Neural cell (in vitro differentiated cells): ENCODE results near the gene JAZF1. TPM values are rescaled to one million over a fixed set of nuclear protein-coding genes. Genes with fewer than 3 reads are reported as not detected.

Experiments
- H2AFZ ChIP-seq: fragments of 200-600, 300-800 bp; sonication (generic), shearing (Covaris generic); 2 replicates; pipeline ENCODE4 v1.6.0; 2014; ENCODE audit warnings: low read depth, mild to moderate bottlenecking, antibody characterized with exemption, low read length, moderate library complexity
- H3F3A ChIP-seq: fragments of 200-600 bp; shearing (Covaris generic); 2 replicates; pipeline ENCODE4 v1.6.1; 2016; ENCODE audit warnings: mild to moderate bottlenecking, moderate library complexity, mixed read lengths, antibody characterized with exemption, low read length; ENCODE audit not compliant: insufficient read depth, poor library complexity, severe bottlenecking
- H3K27ac ChIP-seq: fragments of 200-600, 300-800 bp; sonication (generic), shearing (Covaris generic); 2 replicates; pipeline ENCODE4 v1.5.1; 2014; ENCODE audit warnings: mild to moderate bottlenecking, low read length, moderate library complexity
- H3K27me3 ChIP-seq: fragments of 300-800, 200-600 bp; sonication (generic), shearing (Covaris generic); 2 replicates; pipeline ENCODE4 v1.6.0; 2014; ENCODE audit warnings: mild to moderate bottlenecking, low read depth, low read length, moderate library complexity; ENCODE audit not compliant: insufficient read depth
- H3K36me3 ChIP-seq: fragments of 300-800, 200-600 bp; sonication (generic), shearing (Covaris generic); 2 replicates; pipeline ENCODE4 v1.5.1; 2014; ENCODE audit warnings: mild to moderate bottlenecking, antibody characterized with exemption, low read length, moderate library complexity; ENCODE audit not compliant: insufficient read depth
- H3K4me2 ChIP-seq: fragments of 300-800, 200-600 bp; sonication (generic), shearing (Covaris generic); 2 replicates; pipeline ENCODE4 v1.6.0; 2014; ENCODE audit warnings: mild to moderate bottlenecking, low read length
- H3K4me3 ChIP-seq: fragments of 300-800, 200-600 bp; sonication (generic), shearing (Covaris generic); 2 replicates; pipeline ENCODE4 v1.5.1; 2014; ENCODE audit warnings: mild to moderate bottlenecking, low read length, moderate library complexity
- H3K79me2 ChIP-seq: fragments of 200-600 bp; shearing (Covaris generic); replicated peaks from 2 replicates; pipeline ENCODE4 v1.6.0; 2014; ENCODE audit warnings: mild to moderate bottlenecking, low read length, moderate library complexity; ENCODE audit not compliant: insufficient read depth
- H3K9ac ChIP-seq: fragments of 300-800, 200-600 bp; sonication (generic), shearing (Covaris generic); 2 replicates; pipeline ENCODE4 v1.6.1; 2016; ENCODE audit warnings: mild to moderate bottlenecking, low read length, mixed read lengths
- H3K9me2 ChIP-seq: fragments of 200-600 bp; shearing (Covaris generic); 2 replicates; pipeline ENCODE4 v1.6.1; 2016; ENCODE audit warnings: mild to moderate bottlenecking, low read length, mixed read lengths; ENCODE audit not compliant: insufficient read depth
- H3K9me3 ChIP-seq: fragments of 200-600, 300-800 bp; sonication (generic), shearing (Covaris generic); 2 replicates; pipeline ENCODE4 v1.6.1; 2016; ENCODE audit warnings: mild to moderate bottlenecking, mixed run types, low read length, moderate library complexity, mixed read lengths
- H4K20me1 ChIP-seq: fragments of 200-600 bp; shearing (Covaris generic); 2 replicates; pipeline ENCODE4 v1.6.1; 2016; ENCODE audit warnings: mild to moderate bottlenecking, mixed run types; ENCODE audit not compliant: insufficient read depth
- EP300 ChIP-seq: fragments of 450-650 bp; conservative IDR thresholded peaks from 2 replicates; pipeline ENCODE4 v1.6.1; 2014; ENCODE audit warnings: antibody characterized with exemption, mild to moderate bottlenecking, moderate library complexity; ENCODE audit not compliant: poor library complexity, severe bottlenecking
- EZH2 ChIP-seq: fragments of 200-600, 300-800 bp; shearing (Covaris generic), sonication (generic); IDR thresholded peaks from 2 replicates; pipeline ENCODE4 v1.6.1; 2014; ENCODE audit warnings: antibody characterized with exemption, low read length, borderline replicate concordance, mild to moderate bottlenecking; ENCODE audit not compliant: insufficient read depth, poor library complexity, severe bottlenecking
- MXI1 ChIP-seq: fragments of 450-650 bp; conservative IDR thresholded peaks from 2 replicates; pipeline ENCODE4 v1.6.1; 2014; ENCODE audit warnings: antibody characterized with exemption, mild to moderate bottlenecking; ENCODE audit not compliant: poor library complexity, severe bottlenecking
- POLR2AphosphoS5 ChIP-seq: IDR thresholded peaks from 2 replicates; pipeline ENCODE4 v1.6.1; 2012
- RAD21 ChIP-seq: fragments of 450-650 bp; conservative IDR thresholded peaks from 2 replicates; pipeline ENCODE4 v1.6.1; 2014; ENCODE audit warnings: antibody characterized with exemption, mild to moderate bottlenecking, moderate library complexity
- SMC3 ChIP-seq: fragments of 450-650 bp; conservative IDR thresholded peaks from 2 replicates; pipeline ENCODE4 v1.6.1; 2014; ENCODE audit warnings: antibody characterized with exemption, mild to moderate bottlenecking, moderate library complexity; ENCODE audit not compliant: poor library complexity
- TAF1 ChIP-seq: IDR thresholded peaks from 2 replicates; pipeline ENCODE4 v1.6.1; 2012; ENCODE audit warnings: low read depth
- polyA plus RNA-seq: library from polyadenylated mRNA; depleted of rRNA; stranded (reverse); fragments of >200 nt; gene quantifications from 2 replicates; pipeline ENCODE4 v1.2.3, GENCODE V29; 2014
- TF ChIP-seq, protein P1 (sequence below): fragments of 450-650 bp; IDR thresholded peaks from 2 replicates; pipeline ENCODE4 v1.5.1; 2014; ENCODE audit warnings: antibody characterized with exemption, mild to moderate bottlenecking, moderate library complexity; ENCODE audit not compliant: poor library complexity, severe bottlenecking
- TF ChIP-seq, protein P2 (sequence below): IDR thresholded peaks from 2 replicates; pipeline ENCODE4 v1.6.1; 2012; ENCODE audit warnings: borderline replicate concordance

Gene JAZF1
- polyA plus RNA-seq, 1 donor from 2014 or later, result 29.5 TPM

DNA sequence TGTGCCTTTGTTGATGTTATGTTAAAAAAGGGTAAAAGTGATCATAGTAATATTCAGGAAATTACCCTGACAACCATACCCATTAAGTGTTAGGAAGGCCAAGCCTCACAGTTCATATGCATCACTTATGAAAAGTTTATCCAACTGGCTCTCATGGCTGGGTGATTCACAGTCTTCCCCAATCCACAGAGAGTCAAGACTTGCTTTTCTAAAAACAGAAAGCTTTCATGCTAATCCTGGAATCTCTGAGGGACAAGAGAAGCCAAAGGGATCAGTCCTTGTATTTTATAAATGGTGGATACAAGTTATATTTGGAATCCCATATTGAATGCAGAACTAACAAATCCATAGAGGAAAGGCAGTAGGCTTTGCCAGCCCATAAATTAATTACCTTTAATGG lies 218.3 kb downstream of the JAZF1 start:
- H3K27ac ChIP-seq, result no peak overlapping the region

DNA sequence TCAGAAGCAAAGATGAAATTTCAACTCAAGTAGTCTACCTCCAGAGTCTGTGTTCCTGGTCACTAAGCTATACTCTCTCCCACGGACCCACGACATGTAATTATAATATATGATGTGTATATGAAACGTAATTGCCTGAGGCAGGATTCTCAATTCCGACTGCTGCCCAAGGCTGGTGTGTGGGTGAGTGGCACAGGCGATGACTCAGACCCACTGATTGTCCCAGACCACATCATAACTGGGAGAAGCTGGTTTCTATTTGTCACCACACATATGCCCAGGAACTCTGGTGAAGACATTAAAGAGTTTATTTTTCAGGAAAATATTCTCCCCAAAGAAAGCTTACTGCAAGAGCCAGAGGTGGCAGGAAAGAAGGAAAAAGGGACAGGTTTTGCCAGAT lies 219.3 kb downstream of the JAZF1 start:
- no peaks in the 10 kb centered on the region for H3K9me2 ChIP-seq
- H3K36me3 ChIP-seq, result no peaks in the 10 kb centered on the region
- H3F3A ChIP-seq, result no peaks in the 10 kb centered on the region
- no peaks in the 10 kb centered on the region for H3K79me2 ChIP-seq
- no peak overlapping the region for H3K4me3 ChIP-seq
- no peak overlapping the region for H3K27ac ChIP-seq
- H2AFZ ChIP-seq, result no peak overlapping the region
- H3K4me2 ChIP-seq, result no peak overlapping the region
- TF ChIP-seq EP300 (no peak), POLR2AphosphoS5 (no peak), SMC3 (no peak), EZH2 (no peak), MXI1 (no peak), RAD21 (no peak), TAF1 (no peak)
- TF ChIP-seq, protein P1, sequence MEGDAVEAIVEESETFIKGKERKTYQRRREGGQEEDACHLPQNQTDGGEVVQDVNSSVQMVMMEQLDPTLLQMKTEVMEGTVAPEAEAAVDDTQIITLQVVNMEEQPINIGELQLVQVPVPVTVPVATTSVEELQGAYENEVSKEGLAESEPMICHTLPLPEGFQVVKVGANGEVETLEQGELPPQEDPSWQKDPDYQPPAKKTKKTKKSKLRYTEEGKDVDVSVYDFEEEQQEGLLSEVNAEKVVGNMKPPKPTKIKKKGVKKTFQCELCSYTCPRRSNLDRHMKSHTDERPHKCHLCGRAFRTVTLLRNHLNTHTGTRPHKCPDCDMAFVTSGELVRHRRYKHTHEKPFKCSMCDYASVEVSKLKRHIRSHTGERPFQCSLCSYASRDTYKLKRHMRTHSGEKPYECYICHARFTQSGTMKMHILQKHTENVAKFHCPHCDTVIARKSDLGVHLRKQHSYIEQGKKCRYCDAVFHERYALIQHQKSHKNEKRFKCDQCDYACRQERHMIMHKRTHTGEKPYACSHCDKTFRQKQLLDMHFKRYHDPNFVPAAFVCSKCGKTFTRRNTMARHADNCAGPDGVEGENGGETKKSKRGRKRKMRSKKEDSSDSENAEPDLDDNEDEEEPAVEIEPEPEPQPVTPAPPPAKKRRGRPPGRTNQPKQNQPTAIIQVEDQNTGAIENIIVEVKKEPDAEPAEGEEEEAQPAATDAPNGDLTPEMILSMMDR, result no peak
- TF ChIP-seq, protein P2, sequence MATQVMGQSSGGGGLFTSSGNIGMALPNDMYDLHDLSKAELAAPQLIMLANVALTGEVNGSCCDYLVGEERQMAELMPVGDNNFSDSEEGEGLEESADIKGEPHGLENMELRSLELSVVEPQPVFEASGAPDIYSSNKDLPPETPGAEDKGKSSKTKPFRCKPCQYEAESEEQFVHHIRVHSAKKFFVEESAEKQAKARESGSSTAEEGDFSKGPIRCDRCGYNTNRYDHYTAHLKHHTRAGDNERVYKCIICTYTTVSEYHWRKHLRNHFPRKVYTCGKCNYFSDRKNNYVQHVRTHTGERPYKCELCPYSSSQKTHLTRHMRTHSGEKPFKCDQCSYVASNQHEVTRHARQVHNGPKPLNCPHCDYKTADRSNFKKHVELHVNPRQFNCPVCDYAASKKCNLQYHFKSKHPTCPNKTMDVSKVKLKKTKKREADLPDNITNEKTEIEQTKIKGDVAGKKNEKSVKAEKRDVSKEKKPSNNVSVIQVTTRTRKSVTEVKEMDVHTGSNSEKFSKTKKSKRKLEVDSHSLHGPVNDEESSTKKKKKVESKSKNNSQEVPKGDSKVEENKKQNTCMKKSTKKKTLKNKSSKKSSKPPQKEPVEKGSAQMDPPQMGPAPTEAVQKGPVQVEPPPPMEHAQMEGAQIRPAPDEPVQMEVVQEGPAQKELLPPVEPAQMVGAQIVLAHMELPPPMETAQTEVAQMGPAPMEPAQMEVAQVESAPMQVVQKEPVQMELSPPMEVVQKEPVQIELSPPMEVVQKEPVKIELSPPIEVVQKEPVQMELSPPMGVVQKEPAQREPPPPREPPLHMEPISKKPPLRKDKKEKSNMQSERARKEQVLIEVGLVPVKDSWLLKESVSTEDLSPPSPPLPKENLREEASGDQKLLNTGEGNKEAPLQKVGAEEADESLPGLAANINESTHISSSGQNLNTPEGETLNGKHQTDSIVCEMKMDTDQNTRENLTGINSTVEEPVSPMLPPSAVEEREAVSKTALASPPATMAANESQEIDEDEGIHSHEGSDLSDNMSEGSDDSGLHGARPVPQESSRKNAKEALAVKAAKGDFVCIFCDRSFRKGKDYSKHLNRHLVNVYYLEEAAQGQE, result no peak
- H4K20me1 ChIP-seq, result no peaks in the 10 kb centered on the region
- no peaks in the 10 kb centered on the region for H3K27me3 ChIP-seq
- no peaks in the 10 kb centered on the region for H3K9me3 ChIP-seq
- H3K9ac ChIP-seq, result no peak overlapping the region

More for the DNA sequence above, 218.3 kb downstream of the JAZF1 start:
- no peaks in the 10 kb centered on the region for H3F3A ChIP-seq
- H4K20me1 ChIP-seq, result no peaks in the 10 kb centered on the region
- no peak overlapping the region for H3K9ac ChIP-seq
- H3K9me3 ChIP-seq, result no peaks in the 10 kb centered on the region
- H3K36me3 ChIP-seq, result no peaks in the 10 kb centered on the region
- TF ChIP-seq MXI1, result no peak
- no peak for TF ChIP-seq TAF1
- TF ChIP-seq POLR2AphosphoS5, result no peak
- TF ChIP-seq EZH2, result no peak
- TF ChIP-seq, protein P2, result no peak
- no peak for TF ChIP-seq SMC3
- TF ChIP-seq, protein P1, result no peak
- TF ChIP-seq RAD21, result no peak
- TF ChIP-seq EP300, result no peak
- no peaks in the 10 kb centered on the region for H3K27me3 ChIP-seq
- no peaks in the 10 kb centered on the region for H3K79me2 ChIP-seq
- no peaks in the 10 kb centered on the region for H3K9me2 ChIP-seq
- no peak overlapping the region for H3K4me2 ChIP-seq
- no peak overlapping the region for H3K4me3 ChIP-seq
- H2AFZ ChIP-seq, result no peak overlapping the region
